SK-N-SH treated with all-trans-retinoic acid at 6 μM for 48 hours (cell line): Measurements from ENCODE around the gene MVB12B.

Source experiments
- ATAC-seq: fragments of 200-7000 bp; cut with Tn5 transposase; 3 replicates; pipeline ENCODE4 v1.9.1; 2020; ENCODE audit warnings: mild to moderate bottlenecking, moderate library complexity
- ARNTL ChIP-seq: fragments of 450-650 bp; formaldehyde crosslinking; IDR thresholded peaks from 2 replicates; pipeline ENCODE4 v1.5.0; 2020; ENCODE audit warnings: low read depth, mild to moderate bottlenecking, moderate library complexity, borderline replicate concordance
- GLIS3 ChIP-seq: fragments of 250-450 bp; sonication (Bioruptor Pico); IDR thresholded peaks from 2 replicates; pipeline ENCODE4 v1.5.0; 2020; ENCODE audit warnings: mild to moderate bottlenecking, moderate library complexity
- ISL1 ChIP-seq: fragments of 250-450 bp; sonication (Bioruptor Pico); IDR thresholded peaks from 2 replicates; pipeline ENCODE4 v2.1.2; 2022; ENCODE audit warnings: mild to moderate bottlenecking, moderate library complexity
- OSR1 ChIP-seq: fragments of 250-450 bp; sonication (Bioruptor Pico); IDR thresholded peaks from 2 replicates; pipeline ENCODE4 v1.8.0; 2022; ENCODE audit warnings: moderate library complexity, mild to moderate bottlenecking, inconsistent platforms
- PPARA ChIP-seq: fragments of 250-450 bp; sonication (Bioruptor Pico); IDR thresholded peaks from 2 replicates; pipeline ENCODE4 v1.5.0; 2020; ENCODE audit warnings: mild to moderate bottlenecking, borderline replicate concordance
- RARB ChIP-seq: fragments of 250-450 bp; sonication (Bioruptor Pico); IDR thresholded peaks from 2 replicates; pipeline ENCODE4 v1.8.0; 2021; ENCODE audit warnings: mild to moderate bottlenecking, moderate library complexity
- SNAI2 ChIP-seq: fragments of 250-450 bp; sonication (Bioruptor Pico); IDR thresholded peaks from 2 replicates; pipeline ENCODE4 v1.5.0; 2020; ENCODE audit warnings: mild to moderate bottlenecking, moderate library complexity
- TCF4 ChIP-seq: fragments of 250-450 bp; sonication (Bioruptor Pico); IDR thresholded peaks from 2 replicates; pipeline ENCODE4 v1.8.0; 2021; ENCODE audit warnings: mild to moderate bottlenecking, moderate library complexity, borderline replicate concordance
- TOX ChIP-seq: fragments of 250-450 bp; sonication (Bioruptor Pico); IDR thresholded peaks from 2 replicates; pipeline ENCODE4 v1.8.0; 2021; ENCODE audit warnings: mild to moderate bottlenecking, moderate library complexity, borderline replicate concordance
- ZC3H10 ChIP-seq: fragments of 250-450 bp; sonication (Bioruptor Pico); IDR thresholded peaks from 2 replicates; pipeline ENCODE4 v1.5.1; 2021; ENCODE audit warnings: mild to moderate bottlenecking, moderate library complexity
- ZFP30 ChIP-seq: fragments of 450-650 bp; formaldehyde crosslinking; IDR thresholded peaks from 2 replicates; pipeline ENCODE4 v1.5.0; 2022; ENCODE audit warnings: mild to moderate bottlenecking, moderate library complexity
- ZNF565 ChIP-seq: fragments of 450-650 bp; formaldehyde crosslinking; conservative IDR thresholded peaks from 2 replicates; pipeline ENCODE4 v1.5.0; 2020; ENCODE audit warnings: low read depth, mild to moderate bottlenecking, moderate library complexity
- ZNF70 ChIP-seq: fragments of 450-650 bp; formaldehyde crosslinking; IDR thresholded peaks from 2 replicates; pipeline ENCODE4 v1.5.0; 2020; ENCODE audit warnings: mild to moderate bottlenecking, moderate library complexity
- ZNF8 ChIP-seq: fragments of 450-650 bp; formaldehyde crosslinking; IDR thresholded peaks from 2 replicates; pipeline ENCODE4 v1.5.0; 2020; ENCODE audit warnings: mild to moderate bottlenecking, moderate library complexity
- TF ChIP-seq, protein P1 (sequence below): fragments of 250-450 bp; sonication (Bioruptor Pico); IDR thresholded peaks from 2 replicates; pipeline ENCODE4 v1.8.0; 2020; ENCODE audit warnings: mild to moderate bottlenecking, moderate library complexity, borderline replicate concordance
- TF ChIP-seq, protein P2 (sequence below): fragments of 250-450 bp; sonication (Bioruptor Pico); IDR thresholded peaks from 2 replicates; pipeline ENCODE4 v1.5.1; 2020; ENCODE audit warnings: low read depth, mild to moderate bottlenecking, moderate library complexity
- TF ChIP-seq, protein P3 (sequence below): fragments of 250-450 bp; sonication (Bioruptor Pico); IDR thresholded peaks from 2 replicates; pipeline ENCODE4 v1.8.0; 2021; ENCODE audit warnings: low read depth, mild to moderate bottlenecking, moderate library complexity, borderline replicate concordance
- TF ChIP-seq, protein P4 (sequence below): fragments of 250-450 bp; sonication (Bioruptor Pico); IDR thresholded peaks from 2 replicates; pipeline ENCODE4 v1.5.1; 2021; ENCODE audit warnings: mild to moderate bottlenecking, moderate library complexity

MVB12B gene

DNA sequence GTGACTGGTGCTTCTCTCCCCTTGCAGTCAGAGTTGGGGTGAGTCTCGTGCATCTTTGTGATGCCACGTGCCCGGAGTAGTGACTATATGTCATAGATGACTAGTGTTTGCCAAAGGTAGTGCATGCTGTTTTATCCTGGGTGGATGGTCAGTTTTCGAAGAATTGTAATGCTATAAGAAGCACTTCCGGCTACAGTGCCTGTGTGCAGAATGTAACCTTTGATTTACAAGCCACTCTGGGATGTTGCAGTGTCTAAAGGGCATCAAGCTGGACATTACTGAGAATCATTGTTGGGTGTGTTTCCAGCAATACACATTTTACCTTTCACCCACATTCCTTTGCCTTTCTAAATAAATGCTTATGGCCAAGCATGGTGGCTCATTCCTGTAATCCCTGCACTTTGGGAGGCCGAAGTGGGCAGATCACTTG lies 16.7 kb downstream of the MVB12B start:
- TF ChIP-seq ARNTL (CRISPR knock-in tag) (no peak), ZNF565 (CRISPR knock-in tag) (no peak), ZFP30 (CRISPR knock-in tag) (no peak), ZNF8 (no peak), TCF4 (CRISPR knock-in tag) (no peak), ZC3H10 (CRISPR knock-in tag) (no peak), SNAI2 (no peak), PPARA (no peak), RARB (CRISPR knock-in tag) (no peak), ZNF70 (CRISPR knock-in tag) (no peak), OSR1 (no peak)
- TF ChIP-seq, protein P1, sequence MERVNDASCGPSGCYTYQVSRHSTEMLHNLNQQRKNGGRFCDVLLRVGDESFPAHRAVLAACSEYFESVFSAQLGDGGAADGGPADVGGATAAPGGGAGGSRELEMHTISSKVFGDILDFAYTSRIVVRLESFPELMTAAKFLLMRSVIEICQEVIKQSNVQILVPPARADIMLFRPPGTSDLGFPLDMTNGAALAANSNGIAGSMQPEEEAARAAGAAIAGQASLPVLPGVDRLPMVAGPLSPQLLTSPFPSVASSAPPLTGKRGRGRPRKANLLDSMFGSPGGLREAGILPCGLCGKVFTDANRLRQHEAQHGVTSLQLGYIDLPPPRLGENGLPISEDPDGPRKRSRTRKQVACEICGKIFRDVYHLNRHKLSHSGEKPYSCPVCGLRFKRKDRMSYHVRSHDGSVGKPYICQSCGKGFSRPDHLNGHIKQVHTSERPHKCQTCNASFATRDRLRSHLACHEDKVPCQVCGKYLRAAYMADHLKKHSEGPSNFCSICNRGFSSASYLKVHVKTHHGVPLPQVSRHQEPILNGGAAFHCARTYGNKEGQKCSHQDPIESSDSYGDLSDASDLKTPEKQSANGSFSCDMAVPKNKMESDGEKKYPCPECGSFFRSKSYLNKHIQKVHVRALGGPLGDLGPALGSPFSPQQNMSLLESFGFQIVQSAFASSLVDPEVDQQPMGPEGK (CRISPR knock-in tag) = no peak
- TF ChIP-seq, protein P2, sequence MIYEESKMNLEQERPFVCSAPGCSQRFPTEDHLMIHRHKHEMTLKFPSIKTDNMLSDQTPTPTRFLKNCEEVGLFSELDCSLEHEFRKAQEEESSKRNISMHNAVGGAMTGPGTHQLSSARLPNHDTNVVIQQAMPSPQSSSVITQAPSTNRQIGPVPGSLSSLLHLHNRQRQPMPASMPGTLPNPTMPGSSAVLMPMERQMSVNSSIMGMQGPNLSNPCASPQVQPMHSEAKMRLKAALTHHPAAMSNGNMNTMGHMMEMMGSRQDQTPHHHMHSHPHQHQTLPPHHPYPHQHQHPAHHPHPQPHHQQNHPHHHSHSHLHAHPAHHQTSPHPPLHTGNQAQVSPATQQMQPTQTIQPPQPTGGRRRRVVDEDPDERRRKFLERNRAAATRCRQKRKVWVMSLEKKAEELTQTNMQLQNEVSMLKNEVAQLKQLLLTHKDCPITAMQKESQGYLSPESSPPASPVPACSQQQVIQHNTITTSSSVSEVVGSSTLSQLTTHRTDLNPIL (CRISPR knock-in tag) = no peak
- TF ChIP-seq, protein P3, sequence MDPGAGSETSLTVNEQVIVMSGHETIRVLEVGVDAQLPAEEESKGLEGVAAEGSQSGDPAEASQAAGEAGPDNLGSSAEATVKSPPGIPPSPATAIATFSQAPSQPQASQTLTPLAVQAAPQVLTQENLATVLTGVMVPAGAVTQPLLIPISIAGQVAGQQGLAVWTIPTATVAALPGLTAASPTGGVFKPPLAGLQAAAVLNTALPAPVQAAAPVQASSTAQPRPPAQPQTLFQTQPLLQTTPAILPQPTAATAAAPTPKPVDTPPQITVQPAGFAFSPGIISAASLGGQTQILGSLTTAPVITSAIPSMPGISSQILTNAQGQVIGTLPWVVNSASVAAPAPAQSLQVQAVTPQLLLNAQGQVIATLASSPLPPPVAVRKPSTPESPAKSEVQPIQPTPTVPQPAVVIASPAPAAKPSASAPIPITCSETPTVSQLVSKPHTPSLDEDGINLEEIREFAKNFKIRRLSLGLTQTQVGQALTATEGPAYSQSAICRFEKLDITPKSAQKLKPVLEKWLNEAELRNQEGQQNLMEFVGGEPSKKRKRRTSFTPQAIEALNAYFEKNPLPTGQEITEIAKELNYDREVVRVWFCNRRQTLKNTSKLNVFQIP (CRISPR knock-in tag) = no peak
- no peak for ATAC-seq

DNA sequence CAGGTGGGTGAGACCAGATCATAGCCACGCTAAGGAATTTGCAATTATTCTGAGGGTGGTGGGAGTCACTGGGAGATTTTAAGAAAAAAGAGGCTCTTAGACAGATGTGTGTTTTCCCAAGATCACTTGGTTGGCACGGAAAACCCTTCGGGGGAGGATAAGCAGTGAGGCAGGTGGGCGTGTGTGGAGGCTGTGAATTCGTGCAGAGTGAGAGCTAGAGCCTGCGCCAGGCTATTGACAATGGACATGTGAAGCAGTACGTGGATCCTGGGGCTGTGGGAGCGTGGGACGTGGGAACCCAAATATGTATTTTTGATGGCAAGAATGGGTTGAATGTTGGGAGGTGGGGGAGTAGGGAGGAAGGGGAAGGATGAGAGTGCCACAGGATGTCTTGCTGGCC lies 19.4 kb downstream of the MVB12B start:
- TF ChIP-seq ARNTL (CRISPR knock-in tag) (no peak), TCF4 (CRISPR knock-in tag) (no peak), ZNF565 (CRISPR knock-in tag) (no peak)
- TF ChIP-seq, protein P4, sequence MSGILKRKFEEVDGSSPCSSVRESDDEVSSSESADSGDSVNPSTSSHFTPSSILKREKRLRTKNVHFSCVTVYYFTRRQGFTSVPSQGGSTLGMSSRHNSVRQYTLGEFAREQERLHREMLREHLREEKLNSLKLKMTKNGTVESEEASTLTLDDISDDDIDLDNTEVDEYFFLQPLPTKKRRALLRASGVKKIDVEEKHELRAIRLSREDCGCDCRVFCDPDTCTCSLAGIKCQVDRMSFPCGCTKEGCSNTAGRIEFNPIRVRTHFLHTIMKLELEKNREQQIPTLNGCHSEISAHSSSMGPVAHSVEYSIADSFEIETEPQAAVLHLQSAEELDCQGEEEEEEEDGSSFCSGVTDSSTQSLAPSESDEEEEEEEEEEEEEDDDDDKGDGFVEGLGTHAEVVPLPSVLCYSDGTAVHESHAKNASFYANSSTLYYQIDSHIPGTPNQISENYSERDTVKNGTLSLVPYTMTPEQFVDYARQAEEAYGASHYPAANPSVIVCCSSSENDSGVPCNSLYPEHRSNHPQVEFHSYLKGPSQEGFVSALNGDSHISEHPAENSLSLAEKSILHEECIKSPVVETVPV (CRISPR knock-in tag) = no peak
- ATAC-seq = no peak

DNA sequence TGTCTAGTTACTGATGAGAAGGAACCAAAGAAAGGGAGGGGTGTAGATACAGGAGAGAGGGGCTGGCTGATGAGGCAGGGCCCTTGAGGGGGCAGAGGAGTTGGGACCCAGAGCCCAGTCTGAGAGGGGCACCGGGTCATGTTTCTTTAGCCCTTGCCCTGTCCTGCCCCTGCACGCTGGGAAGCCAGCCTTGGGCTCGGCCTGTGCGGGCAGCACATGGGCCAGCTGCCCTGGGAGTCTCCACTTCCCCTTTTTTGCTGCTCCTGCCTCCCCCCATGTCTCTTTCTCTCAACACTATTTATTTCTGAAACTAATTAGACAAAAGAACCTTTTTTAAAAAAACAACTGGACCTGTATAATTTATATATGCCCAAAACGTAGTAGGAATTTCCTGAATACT lies 20.5 kb downstream of the MVB12B start:
- ATAC-seq = no peak
- TF ChIP-seq SNAI2 (no peak), ISL1 (CRISPR knock-in tag) (no peak), ZNF70 (CRISPR knock-in tag) (no peak), ZFP30 (CRISPR knock-in tag) (no peak), TOX (no peak), ZNF8 (no peak), GLIS3 (no peak), OSR1 (no peak), PPARA (no peak), ZC3H10 (CRISPR knock-in tag) (no peak), ZNF565 (CRISPR knock-in tag) (no peak)
- TF ChIP-seq, protein P4 (CRISPR knock-in tag) = no peak
- TF ChIP-seq, protein P2 (CRISPR knock-in tag) = no peak
- TF ChIP-seq, protein P1 (CRISPR knock-in tag) = no peak
- TF ChIP-seq, protein P3 (CRISPR knock-in tag) = no peak
